ENCODE measurements around the gene CALY.

The CALY gene

DNA sequence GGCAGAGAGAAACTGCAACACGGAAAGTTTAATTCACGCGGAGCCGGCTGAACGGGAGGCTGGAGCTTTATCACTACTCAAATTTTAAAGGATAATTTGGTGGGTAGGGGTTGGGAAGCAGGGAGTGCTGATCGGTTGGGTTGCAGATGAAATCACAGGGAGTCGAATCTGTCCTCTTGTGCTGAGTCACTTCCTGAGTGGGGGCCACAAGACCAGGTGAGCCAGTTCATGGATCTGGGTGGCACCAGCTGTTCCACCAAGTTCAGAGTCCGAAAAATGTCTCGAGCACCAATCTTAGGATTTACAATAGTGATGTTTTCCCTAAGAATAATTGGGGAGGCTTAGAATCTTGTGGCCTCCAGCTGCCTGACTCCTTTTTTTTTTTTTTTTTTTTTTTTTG lies 6.9 kb upstream of the CALY start:
- TF ChIP-seq, protein P1, sequence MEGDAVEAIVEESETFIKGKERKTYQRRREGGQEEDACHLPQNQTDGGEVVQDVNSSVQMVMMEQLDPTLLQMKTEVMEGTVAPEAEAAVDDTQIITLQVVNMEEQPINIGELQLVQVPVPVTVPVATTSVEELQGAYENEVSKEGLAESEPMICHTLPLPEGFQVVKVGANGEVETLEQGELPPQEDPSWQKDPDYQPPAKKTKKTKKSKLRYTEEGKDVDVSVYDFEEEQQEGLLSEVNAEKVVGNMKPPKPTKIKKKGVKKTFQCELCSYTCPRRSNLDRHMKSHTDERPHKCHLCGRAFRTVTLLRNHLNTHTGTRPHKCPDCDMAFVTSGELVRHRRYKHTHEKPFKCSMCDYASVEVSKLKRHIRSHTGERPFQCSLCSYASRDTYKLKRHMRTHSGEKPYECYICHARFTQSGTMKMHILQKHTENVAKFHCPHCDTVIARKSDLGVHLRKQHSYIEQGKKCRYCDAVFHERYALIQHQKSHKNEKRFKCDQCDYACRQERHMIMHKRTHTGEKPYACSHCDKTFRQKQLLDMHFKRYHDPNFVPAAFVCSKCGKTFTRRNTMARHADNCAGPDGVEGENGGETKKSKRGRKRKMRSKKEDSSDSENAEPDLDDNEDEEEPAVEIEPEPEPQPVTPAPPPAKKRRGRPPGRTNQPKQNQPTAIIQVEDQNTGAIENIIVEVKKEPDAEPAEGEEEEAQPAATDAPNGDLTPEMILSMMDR (IDR thresholded peaks at IDR 0.05; ENCODE audit: low read depth, low read length, missing control alignments) = no peak
- DNase-seq (ENCODE audit: extremely low read depth, low read depth) = no peak
- H3K4me3 ChIP-seq (replicated peaks; ENCODE audit: low read depth, low read length) = no peak overlapping the region

DNA sequence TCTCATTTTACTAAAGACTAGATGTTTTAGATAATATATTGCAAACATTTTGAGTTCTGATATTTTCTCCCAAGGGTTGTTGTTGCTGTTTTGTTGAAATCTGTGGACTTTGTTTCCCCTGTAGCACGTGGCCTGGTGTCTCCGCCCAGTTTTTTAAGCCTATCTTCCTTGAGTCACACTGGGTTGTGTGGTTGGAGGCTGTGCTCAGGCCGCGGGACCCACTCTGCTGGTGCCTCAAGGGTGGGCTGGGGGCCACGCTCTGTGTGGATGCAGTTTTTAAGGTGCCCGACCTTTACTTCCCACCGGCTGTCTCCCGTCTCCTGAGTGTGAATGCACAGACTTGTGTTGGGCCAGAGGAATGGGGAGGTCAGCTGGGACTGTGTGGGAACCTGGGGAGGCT lies 6.2 kb upstream of the CALY start:
- H3K4me3 ChIP-seq (replicated peaks; ENCODE audit: low read depth, low read length) = no peak overlapping the region
- DNase-seq (ENCODE audit: extremely low read depth, low read depth) = no peak
- TF ChIP-seq, protein P1 (IDR thresholded peaks at IDR 0.05; ENCODE audit: low read depth, low read length, missing control alignments) = no peak

DNA sequence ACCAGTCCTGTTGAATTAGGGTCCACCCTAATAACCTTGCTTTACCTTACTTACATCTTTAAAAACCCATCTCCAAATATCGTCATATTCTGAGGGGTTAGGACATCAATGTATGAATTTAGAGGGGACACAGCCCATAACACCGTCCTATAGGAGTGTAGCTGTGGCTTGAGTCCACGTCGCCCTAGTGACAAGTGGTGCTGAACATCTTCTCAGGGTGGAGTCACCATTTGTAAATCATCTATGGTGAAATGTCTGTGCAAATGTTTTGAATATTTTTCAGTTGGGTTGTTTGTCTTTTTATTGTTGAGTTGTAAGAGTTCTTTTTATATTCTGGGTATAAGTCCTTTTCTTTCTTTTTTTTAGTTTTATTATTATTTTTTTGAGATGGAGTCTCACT lies 5.3 kb upstream of the CALY start:
- TF ChIP-seq, protein P1 (IDR thresholded peaks at IDR 0.05; ENCODE audit: low read depth, low read length, missing control alignments) = no peak
- no peak for DNase-seq (ENCODE audit: extremely low read depth, low read depth)
- H3K4me3 ChIP-seq (replicated peaks; ENCODE audit: low read depth, low read length) = no peak overlapping the region

DNA sequence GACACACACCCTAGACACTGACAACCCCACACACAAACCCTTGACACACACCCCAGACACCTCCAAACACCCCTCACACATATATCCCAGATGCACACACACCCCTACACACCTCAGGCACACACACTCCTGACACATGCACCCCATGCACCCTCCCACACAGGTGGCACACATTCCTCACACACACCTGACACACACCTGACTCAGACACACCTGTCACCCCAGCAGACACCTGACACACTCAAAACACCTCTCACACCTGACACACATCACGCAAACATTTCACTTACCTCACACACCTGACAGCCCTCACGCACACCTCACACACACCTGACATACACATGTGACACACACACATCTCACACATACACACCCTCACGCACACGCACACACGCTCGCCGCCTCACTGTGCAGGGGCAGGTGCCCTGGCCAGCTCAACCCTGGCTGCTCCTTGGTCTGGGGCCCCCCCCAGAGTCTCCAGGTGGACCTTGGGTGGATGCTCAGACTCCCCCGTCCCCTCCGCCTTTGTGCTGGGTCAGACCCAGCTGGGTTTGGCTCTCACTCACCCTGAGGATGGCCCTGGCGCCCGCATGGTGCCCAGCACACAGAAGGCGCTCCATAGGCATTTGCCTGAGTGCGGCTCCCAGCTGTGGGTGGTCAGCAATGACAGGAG lies 3.1 kb upstream of the CALY start:
- TF ChIP-seq, protein P1 (IDR thresholded peaks at IDR 0.05; ENCODE audit: low read depth, low read length, missing control alignments) = no peak
- no peak for DNase-seq (ENCODE audit: extremely low read depth, low read depth)
- H3K4me3 ChIP-seq (replicated peaks; ENCODE audit: low read depth, low read length) = no peak overlapping the region

DNA sequence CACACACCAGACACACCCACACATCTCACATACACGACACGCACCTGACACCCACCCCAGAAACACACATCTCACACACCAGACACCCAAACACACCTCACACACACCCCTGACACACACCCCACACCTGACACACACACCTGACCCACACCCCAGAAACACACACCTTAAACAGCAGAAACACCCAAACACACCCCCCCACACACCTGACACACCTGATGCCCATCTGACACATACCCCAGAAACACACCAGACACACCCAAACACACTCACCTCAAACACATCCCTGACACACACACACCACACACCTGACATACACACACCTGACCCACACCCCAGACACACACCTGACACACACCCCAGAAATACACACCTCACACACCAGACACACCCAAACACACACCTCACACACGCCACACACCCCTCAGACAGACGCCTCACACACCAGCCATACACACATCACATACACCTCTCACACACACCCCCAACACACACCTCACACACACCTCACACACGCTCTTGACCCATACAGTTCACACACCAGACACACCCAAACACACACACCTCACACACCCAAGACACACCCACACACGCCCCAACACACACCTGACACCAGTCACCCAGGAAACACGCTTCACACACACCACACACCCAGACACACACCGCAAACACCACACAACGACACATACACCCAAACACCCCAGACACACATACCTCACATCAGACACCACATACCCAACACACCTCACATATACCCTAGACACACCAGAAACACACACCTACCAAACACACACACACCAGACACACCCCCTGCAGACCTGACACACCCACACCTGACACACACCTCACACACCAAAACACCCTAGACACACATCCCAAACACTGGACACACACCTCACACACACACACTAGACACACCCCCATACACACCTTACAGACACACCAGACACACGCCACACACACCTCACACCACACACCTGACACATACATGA lies 1.7 kb upstream of the CALY start:
- no peak for DNase-seq (ENCODE audit: extremely low read depth, low read depth)
- TF ChIP-seq, protein P1 (IDR thresholded peaks at IDR 0.05; ENCODE audit: low read depth, low read length, missing control alignments) = no peak
- H3K4me3 ChIP-seq (replicated peaks; ENCODE audit: low read depth, low read length) = no peak overlapping the region

DNA sequence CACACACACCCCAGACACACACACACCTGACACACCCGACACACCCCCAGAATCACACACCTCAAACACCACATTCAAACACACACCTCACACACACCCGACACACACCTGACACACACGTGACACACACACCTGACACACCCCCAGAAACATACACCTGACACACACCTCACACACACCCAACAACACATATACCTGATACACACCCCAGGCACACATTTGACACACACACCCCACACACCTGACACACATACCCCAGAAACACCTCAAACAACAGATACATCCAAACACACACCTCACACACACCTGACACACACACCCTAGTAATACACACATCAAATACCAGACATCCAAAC lies 652 bp upstream of the CALY start:
- TF ChIP-seq, protein P1 (IDR thresholded peaks at IDR 0.05; ENCODE audit: low read depth, low read length, missing control alignments) = no peak
- H3K4me3 ChIP-seq (replicated peaks; ENCODE audit: low read depth, low read length) = no peak overlapping the region
- DNase-seq (ENCODE audit: extremely low read depth, low read depth) = no peak
